ENCODE measurements around the gene OR6C68. TPM values are rescaled to one million over a fixed set of nuclear protein-coding genes. Genes with fewer than 3 reads are reported as not detected.
"Not testable (repeated sequence)": the region's sequence is repeated elsewhere in the genome, so short reads cannot be mapped to it uniquely, and the experiment has no call there.

The OR6C68 gene
- total and polyA plus RNA-seq, 9 of the 15 experiments (the other 6 are each of a cell fraction or from before 2014, with no cell fraction given) = not detected

GRCh38 chr12:55448825-55449224 is 43.4 kb upstream of the OR6C68 start (continued):
- no peak for TF ChIP-seq BRF2 (IDR thresholded peaks at IDR 0.05; ENCODE audit: borderline replicate concordance, insufficient read depth, insufficient read length)

- H3K27ac ChIP-seq (ENCODE audit: extremely low read depth, low read depth, low read length); H3K9me1 ChIP-seq (ENCODE audit: control insufficient read depth, insufficient read depth, low read length); H2AFZ ChIP-seq (ENCODE audit: low read depth, low read length); BruUV-seq (replicated peaks); H3K36me3 ChIP-seq (ENCODE audit: control insufficient read depth, insufficient read depth, low read length); POLR2A ChIA-PET; H3K4me3 ChIP-seq; in situ Hi-C loops (cut with MboI); H4K20me1 ChIP-seq (replicated peaks; ENCODE audit: control insufficient read depth, insufficient read depth, low read length); DNase-seq (ENCODE audit: extremely low read depth in 1 of 4, low spot score in 3 of 4); H3K79me2 ChIP-seq (ENCODE audit: control insufficient read depth, insufficient read depth, low read length); H3K9ac ChIP-seq (ENCODE audit: insufficient read depth in 1 of 2, low read depth in 2 of 2, low read length in 2 of 2); CTCF ChIA-PET (ENCODE audit: low intra/inter-chr PET ratio); FAIRE-seq; H3K4me1 ChIP-seq (replicated peaks in 1 of 2; ENCODE audit: control insufficient read depth in 2 of 2, insufficient read depth in 2 of 2, low read length in 2 of 2); H3K9me3 ChIP-seq (replicated peaks; ENCODE audit: control insufficient read depth, insufficient read depth, low read depth, low read length); H3K4me2 ChIP-seq (ENCODE audit: insufficient read depth, low read length); H3K27me3 ChIP-seq (ENCODE audit: control insufficient read depth in 2 of 2, insufficient read depth in 2 of 2, low read length in 2 of 2); ATAC-seq; intact Hi-C loops (cut with micrococcal nuclease): not testable (repeated sequence)
- 22% methylated on average over 1 of the region's 1 CpG for WGBS (ENCODE audit: insufficient coverage, low coverage, missing lambda C conversion rate)
- peak; percentile 66 for TF ChIP-seq RBM25 (IDR thresholded peaks at IDR 0.05; ENCODE audit: low read depth, low read length, severe bottlenecking)
- TF ChIP-seq ZNF146 (CRISPR knock-in tag; IDR thresholded peaks at IDR 0.05; ENCODE audit: unreplicated experiment) = peak; percentile 95
Observed at GRCh38 chr12:55464926-55465325, 27.3 kb upstream of the OR6C68 start.

Data from K562 (cell line).